NCI-H82 treated with DMSO at 0.1 percent for 48 hours (cell line): ENCODE data around the gene ALG11.
"Not testable (repeated sequence)": the region's sequence is repeated elsewhere in the genome, so short reads cannot be mapped to it uniquely, and the experiment has no call there.

Experiments
- DNase-seq: peaks from one replicate; lab custom pipeline; 2025; ENCODE audit not compliant: unreplicated experiment; lab: John Stamatoyannopoulos, UW

ALG11 gene

GRCh38 chr13:52011632-52012511 is at the start of gene ALG11:
ALG11 (plus strand) TSS chr13:52012398; CDS start chr13:52012419, 21 bp downstream.
- DNase-seq: peak; percentile 97

GRCh38 chr13:51966186-51966585 is 46.0 kb upstream of the ALG11 start:
- no peak for DNase-seq

GRCh38 chr13:51967482-51968446 is 44.4 kb upstream of the ALG11 start:
- no peak for DNase-seq

- DNase-seq: no peak
Measured at GRCh38 chr13:51970349-51970748, 41.8 kb upstream of the ALG11 start.

GRCh38 chr13:51971520-51972426 is 40.4 kb upstream of the ALG11 start:
- no peak for DNase-seq

- DNase-seq: no peak
Measured at GRCh38 chr13:51974482-51974881, 37.7 kb upstream of the ALG11 start.

GRCh38 chr13:51976423-51976822 is 35.8 kb upstream of the ALG11 start:
- DNase-seq: no peak

GRCh38 chr13:51976890-51977289 is 35.3 kb upstream of the ALG11 start:
- DNase-seq: no peak

- DNase-seq: no peak
Measured at GRCh38 chr13:51977625-51978024, 34.6 kb upstream of the ALG11 start.

GRCh38 chr13:51978796-51979556 is 33.2 kb upstream of the ALG11 start:
- DNase-seq: no peak

GRCh38 chr13:51980908-51981307 is 31.3 kb upstream of the ALG11 start:
- DNase-seq: no peak

- DNase-seq: no peak
Measured at GRCh38 chr13:51981355-51981754, 30.8 kb upstream of the ALG11 start.

- DNase-seq: not testable (repeated sequence)
Measured at GRCh38 chr13:51983292-51983691, 28.9 kb upstream of the ALG11 start.

- DNase-seq: not testable (repeated sequence)
Measured at GRCh38 chr13:51984904-51985303, 27.3 kb upstream of the ALG11 start.

- DNase-seq: no peak
Measured at GRCh38 chr13:51988988-51989618, 23.1 kb upstream of the ALG11 start.

- DNase-seq: no peak
Measured at GRCh38 chr13:51993713-51994112, 18.5 kb upstream of the ALG11 start.

- DNase-seq: peak; percentile 84
Measured at GRCh38 chr13:51995677-51996551, 16.3 kb upstream of the ALG11 start.

GRCh38 chr13:51996641-51997040 is 15.6 kb upstream of the ALG11 start:
- DNase-seq: no peak
